H9 (cell line): ENCODE results near the gene GTF2A1. TPM values are rescaled to one million over a fixed set of nuclear protein-coding genes. Genes with fewer than 3 reads are reported as not detected.

ENCODE experiments used
- DNase-seq: peaks from one replicate; pipeline ENCODE4 v3.0.0-alpha.2; 2017
- H2AFZ ChIP-seq: one replicate; pipeline ENCODE4 v1.6.1; 2013; ENCODE audit warnings: mild to moderate bottlenecking, low read length, control low read depth, moderate library complexity
- H2AK5ac ChIP-seq: 2 replicates; pipeline ENCODE4 v1.6.1; 2013; ENCODE audit warnings: low read length, control low read depth, mixed read lengths; ENCODE audit not compliant: insufficient read length
- H2BK120ac ChIP-seq: one replicate; pipeline ENCODE4 v1.6.1; 2013; ENCODE audit warnings: low read depth, mild to moderate bottlenecking, low read length, control low read depth, inconsistent platforms; ENCODE audit not compliant: poor library complexity, severe bottlenecking
- H2BK12ac ChIP-seq: 2 replicates; pipeline ENCODE4 v1.6.1; 2013; ENCODE audit warnings: low read length, control low read depth, mixed read lengths, low read depth; ENCODE audit not compliant: insufficient read length
- H2BK15ac ChIP-seq: 2 replicates; pipeline ENCODE4 v1.6.1; 2013; ENCODE audit warnings: low read depth, low read length, control low read depth
- H2BK20ac ChIP-seq: one replicate; pipeline ENCODE4 v1.6.1; 2013; ENCODE audit warnings: low read depth, mild to moderate bottlenecking, low read length, control low read depth, inconsistent platforms; ENCODE audit not compliant: poor library complexity, severe bottlenecking
- H2BK5ac ChIP-seq: 2 replicates; pipeline ENCODE4 v1.6.1; 2013; ENCODE audit warnings: low read length, control low read depth, mixed read lengths; ENCODE audit not compliant: insufficient read length
- H3K14ac ChIP-seq: 2 replicates; pipeline ENCODE4 v1.6.1; 2013; ENCODE audit warnings: low read length, control low read depth; ENCODE audit not compliant: insufficient read depth
- H3K18ac ChIP-seq: 2 replicates; pipeline ENCODE4 v1.6.1; 2013; ENCODE audit warnings: low read depth, mild to moderate bottlenecking, mixed read lengths, low read length, control low read depth; ENCODE audit not compliant: insufficient read length
- H3K23ac ChIP-seq: 2 replicates; pipeline ENCODE4 v1.6.1; 2013; ENCODE audit warnings: low read length, control low read depth, mixed read lengths, low read depth; ENCODE audit not compliant: insufficient read length
- H3K23me2 ChIP-seq: 2 replicates; pipeline ENCODE4 v1.6.1; 2013; ENCODE audit warnings: low read depth, mild to moderate bottlenecking, mixed read lengths, low read length, control low read depth; ENCODE audit not compliant: insufficient read length, poor library complexity, severe bottlenecking
- H3K27ac ChIP-seq: 2 replicates; pipeline ENCODE4 v1.5.1; 2013; ENCODE audit warnings: low read length, control low read depth, mixed read lengths, low read depth; ENCODE audit not compliant: insufficient read length
- H3K27me3 ChIP-seq: 2 replicates; pipeline ENCODE4 v1.6.1; 2013; ENCODE audit warnings: low read length, control low read depth, inconsistent platforms; ENCODE audit not compliant: insufficient read depth
- H3K4ac ChIP-seq: 2 replicates; pipeline ENCODE4 v1.6.1; 2013; ENCODE audit warnings: low read depth, mild to moderate bottlenecking, control low read depth, inconsistent platforms, low read length, moderate library complexity
- H3K4me1 ChIP-seq: 2 replicates; pipeline ENCODE4 v1.6.1; 2013; ENCODE audit warnings: low read length, control low read depth, inconsistent platforms; ENCODE audit not compliant: insufficient read depth
- H3K4me2 ChIP-seq: 2 replicates; pipeline ENCODE4 v1.6.1; 2013; ENCODE audit warnings: low read length, control low read depth, mixed read lengths; ENCODE audit not compliant: insufficient read length, insufficient read depth
- H3K56ac ChIP-seq: 2 replicates; pipeline ENCODE4 v1.6.1; 2013; ENCODE audit warnings: low read depth, mild to moderate bottlenecking, mixed read lengths, low read length, control low read depth; ENCODE audit not compliant: insufficient read length
- H3K79me1 ChIP-seq: 2 replicates; pipeline ENCODE4 v1.6.1; 2013; ENCODE audit warnings: low read depth, mild to moderate bottlenecking, moderate library complexity, low read length, control low read depth, inconsistent platforms; ENCODE audit not compliant: insufficient read depth, poor library complexity, severe bottlenecking
- H3K79me2 ChIP-seq: 2 replicates; pipeline ENCODE4 v1.6.1; 2013; ENCODE audit warnings: low read length, control low read depth, inconsistent platforms; ENCODE audit not compliant: insufficient read depth
- H3K9ac ChIP-seq: 2 replicates; pipeline ENCODE4 v1.6.1; 2013; ENCODE audit warnings: low read length, control low read depth, mixed read lengths; ENCODE audit not compliant: insufficient read length; ENCODE audit errors: extremely low read depth
- H3K9me3 ChIP-seq: one replicate; pipeline ENCODE4 v1.6.1; 2013; ENCODE audit warnings: low read depth, low read length, inconsistent platforms; ENCODE audit not compliant: control insufficient read depth
- H3T11ph ChIP-seq: one replicate; pipeline ENCODE4 v1.6.1; 2013; ENCODE audit warnings: mild to moderate bottlenecking, low read length, control low read depth, inconsistent platforms
- H4K20me1 ChIP-seq: one replicate; pipeline ENCODE4 v1.6.1; 2013; ENCODE audit not compliant: control insufficient read depth, insufficient read length, insufficient read depth
- H4K5ac ChIP-seq: 2 replicates; pipeline ENCODE4 v1.6.1; 2013; ENCODE audit warnings: low read depth, mild to moderate bottlenecking, mixed read lengths, low read length, control low read depth; ENCODE audit not compliant: insufficient read length
- H4K8ac ChIP-seq: replicated peaks from 2 replicates; pipeline ENCODE4 v1.6.1; 2013; ENCODE audit warnings: low read length, control low read depth, mixed read lengths, low read depth; ENCODE audit not compliant: insufficient read length
- H4K91ac ChIP-seq: 2 replicates; pipeline ENCODE4 v1.6.1; 2013; ENCODE audit warnings: low read depth, mild to moderate bottlenecking, moderate library complexity, mixed read lengths, low read length, control low read depth; ENCODE audit not compliant: insufficient read length
- H3K27ac Mint-ChIP-seq, 3 experiments: 2 replicates in 2 of 3; 3 replicates in 1 of 3; pipeline ENCODE4 v1.8.0; 2020 to 2021; ENCODE audit warnings: mixed read lengths in 3 of 3, mild to moderate bottlenecking in 1 of 3, moderate library complexity in 1 of 3
- H3K27me3 Mint-ChIP-seq: 2 replicates; pipeline ENCODE4 v1.8.0; 2021; ENCODE audit warnings: low read depth, mild to moderate bottlenecking, moderate library complexity, mixed read lengths
- H3K36me3 Mint-ChIP-seq, 3 experiments: 2 replicates in 2 of 3; 3 replicates in 1 of 3; pipeline ENCODE4 v1.8.0; 2020 to 2021; ENCODE audit warnings: low read depth in 3 of 3, mixed read lengths in 3 of 3; ENCODE audit not compliant: insufficient read depth in 1 of 3
- H3K4me1 Mint-ChIP-seq, 2 experiments: 2 replicates each; pipeline ENCODE4 v1.8.0; 2020; ENCODE audit warnings: mixed read lengths in 2 of 2
- H3K4me3 Mint-ChIP-seq, 2 experiments: 2 replicates in 1 of 2; 3 replicates in 1 of 2; pipeline ENCODE4 v1.8.0; 2020 to 2021; ENCODE audit warnings: mild to moderate bottlenecking in 2 of 2, mixed read lengths in 2 of 2, moderate library complexity in 1 of 2
- H3K9me3 Mint-ChIP-seq, 2 experiments: 2 replicates in 1 of 2; 3 replicates in 1 of 2; pipeline ENCODE4 v1.8.0; 2020; ENCODE audit warnings: mild to moderate bottlenecking in 2 of 2, mixed read lengths in 2 of 2, moderate library complexity in 1 of 2
- WGBS: extraction: QIAGEN DNeasy Blood & Tissue Kit; methylation state at CpG from one replicate; pipeline ENCODE4 v1.1.7; 2013; ENCODE audit warnings: missing lambda C conversion rate, low lambda C conversion rate, mixed read lengths; ENCODE audit not compliant: insufficient read length; ENCODE audit errors: extremely low coverage; 5-methylcytosine and 5-hydroxymethylcytosine counted together
- total RNA-seq: library from RNA; stranded (reverse); gene quantifications from 2 replicates; pipeline ENCODE4 v1.2.1, GENCODE V29; 2021
- TF ChIP-seq, protein P1 (sequence below): fragments of 200-600 bp; sonication (generic); conservative IDR thresholded peaks from 3 replicates; pipeline ENCODE4 v1.8.0; 2021; ENCODE audit warnings: antibody characterized with exemption, mild to moderate bottlenecking

The GTF2A1 gene
- total RNA-seq, 1 experiment from 2014 or later = 43.0 TPM

- Histone ChIP-seq H3K4me2 (peak overlapping the region; percentile 75), H3K27ac (peak overlapping the region; percentile 96), H2AK5ac (no peak overlapping the region), H2BK15ac (no peak overlapping the region), H3K23ac (no peak overlapping the region), H4K91ac (no peak overlapping the region), H4K8ac (peak overlapping the region; percentile 10), H4K20me1 (no peaks in the 10 kb centered on the region), H2AFZ (no peak overlapping the region), H4K5ac (peak overlapping the region; percentile 65), H3K4ac (no peak overlapping the region; the same call in 1 of the 2 replicates), H3K9ac (peak overlapping the region; percentile 85), H3K79me1 (no peaks in the 10 kb centered on the region), H2BK120ac (no peak overlapping the region), H2BK20ac (no peak overlapping the region), H2BK12ac (no peak overlapping the region), H3K27me3 (no peaks in the 10 kb centered on the region; the same call in 1 of the 2 replicates), H3K56ac (peak overlapping the region; percentile 22), H3K18ac (peak overlapping the region; percentile 83), H3K23me2 (peaks cover 7% of the 10 kb centered on the region), H3T11ph (no peak overlapping the region), H3K14ac (no peak overlapping the region; the same call in 1 of the 2 replicates), H3K9me3 (no peaks in the 10 kb centered on the region), H3K79me2 (peaks cover 10% of the 10 kb centered on the region; the same call in 1 of the 2 replicates), H2BK5ac (peak overlapping the region; percentile 69), H3K4me1 (no peaks in the 10 kb centered on the region; the same call in none of the 2 replicates)
- H3K27ac Mint-ChIP-seq = peak overlapping the region; percentile 99
- peak overlapping the region; percentile 91 to 94 for H3K4me3 Mint-ChIP-seq
- no peak for DNase-seq
- TF ChIP-seq, protein P1, sequence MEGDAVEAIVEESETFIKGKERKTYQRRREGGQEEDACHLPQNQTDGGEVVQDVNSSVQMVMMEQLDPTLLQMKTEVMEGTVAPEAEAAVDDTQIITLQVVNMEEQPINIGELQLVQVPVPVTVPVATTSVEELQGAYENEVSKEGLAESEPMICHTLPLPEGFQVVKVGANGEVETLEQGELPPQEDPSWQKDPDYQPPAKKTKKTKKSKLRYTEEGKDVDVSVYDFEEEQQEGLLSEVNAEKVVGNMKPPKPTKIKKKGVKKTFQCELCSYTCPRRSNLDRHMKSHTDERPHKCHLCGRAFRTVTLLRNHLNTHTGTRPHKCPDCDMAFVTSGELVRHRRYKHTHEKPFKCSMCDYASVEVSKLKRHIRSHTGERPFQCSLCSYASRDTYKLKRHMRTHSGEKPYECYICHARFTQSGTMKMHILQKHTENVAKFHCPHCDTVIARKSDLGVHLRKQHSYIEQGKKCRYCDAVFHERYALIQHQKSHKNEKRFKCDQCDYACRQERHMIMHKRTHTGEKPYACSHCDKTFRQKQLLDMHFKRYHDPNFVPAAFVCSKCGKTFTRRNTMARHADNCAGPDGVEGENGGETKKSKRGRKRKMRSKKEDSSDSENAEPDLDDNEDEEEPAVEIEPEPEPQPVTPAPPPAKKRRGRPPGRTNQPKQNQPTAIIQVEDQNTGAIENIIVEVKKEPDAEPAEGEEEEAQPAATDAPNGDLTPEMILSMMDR = no peak
- H3K4me1 Mint-ChIP-seq = peaks cover 25 to 26% of the 10 kb centered on the region in 2 experiments
- H3K36me3 Mint-ChIP-seq = peaks cover 4 to 6% (median 4%) of the 10 kb centered on the region in 3 experiments; a peak in 6 of 7 replicates
- peaks cover 0 to 5% of the 10 kb centered on the region in 2 experiments; a peak in 3 of 5 replicates for H3K9me3 Mint-ChIP-seq
- WGBS = no CpG with 5 or more reads among the region's 5 CpGs
- H3K27me3 Mint-ChIP-seq = peaks cover 3% of the 10 kb centered on the region; the same call in 1 of the 2 replicates
Measured at GRCh38 chr14:81222126-81222525, 1.4 kb upstream of the GTF2A1 start.
